ENCODE results near the gene GDAP1L1.

GRCh38 chr20:44209686-44210405 is 37.3 kb upstream of the GDAP1L1 start:
- no peak for TF ChIP-seq EZH2 (IDR thresholded peaks at IDR 0.05)
- TF ChIP-seq POLR2AphosphoS5 (IDR thresholded peaks at IDR 0.05; ENCODE audit: borderline replicate concordance, low read depth, low read length): no peak
- TF ChIP-seq FOXP2 (optimal IDR thresholded peaks at IDR 0.05; ENCODE audit: control extremely low read depth, extremely low read length, insufficient read depth): no peak

All from SK-N-MC (cell line).